G401.6 (cell line): ENCODE data around the gene HTR2A.
"Not testable (repeated sequence)": the region's sequence is repeated elsewhere in the genome, so short reads cannot be mapped to it uniquely, and the experiment has no call there.

ENCODE experiments used
- FAIRE-seq: peaks from 2 replicates; lab custom pipeline; 2012; peaks lifted over from hg19 to GRCh38; lab: Jason Lieb, UNC

Gene HTR2A

GRCh38 chr13:46804921-46805320 lies 91.9 kb downstream of the HTR2A start:
- FAIRE-seq = not testable (repeated sequence)

GRCh38 chr13:46804391-46804815 lies 92.5 kb downstream of the HTR2A start:
- FAIRE-seq = no peak

GRCh38 chr13:46803586-46803985 lies 93.3 kb downstream of the HTR2A start:
- FAIRE-seq = no peak

GRCh38 chr13:46801858-46802257 lies 95.0 kb downstream of the HTR2A start:
- FAIRE-seq = no peak

GRCh38 chr13:46799139-46799538 lies 97.7 kb downstream of the HTR2A start:
- no peak for FAIRE-seq

- no peak for FAIRE-seq
Observed at GRCh38 chr13:46797501-46798237, 99.2 kb downstream of the HTR2A start.

GRCh38 chr13:46796515-46797474 lies 100.1 kb downstream of the HTR2A start, which contains the start of gene ESD:
ESD (minus strand) TSS chr13:46797161; CDS start chr13:46791413, 5,748 bp downstream.
- peak; percentile 84 for FAIRE-seq

GRCh38 chr13:46796129-46796514 lies 100.7 kb downstream of the HTR2A start:
- FAIRE-seq = no peak

GRCh38 chr13:46795321-46795720 lies 101.5 kb downstream of the HTR2A start:
- FAIRE-seq = no peak

GRCh38 chr13:46783504-46783903 lies 113.3 kb downstream of the HTR2A start:
- FAIRE-seq = no peak

- FAIRE-seq = no peak
Observed at GRCh38 chr13:46782691-46783090, 114.2 kb downstream of the HTR2A start.

GRCh38 chr13:46782066-46782465 lies 114.8 kb downstream of the HTR2A start:
- no peak for FAIRE-seq
